Left forelimb (tissue), 1 donor: ENCODE data around the gene RPRD2.

Source experiments
- DNase-seq: peaks from one replicate; pipeline ENCODE4 v3.0.0-alpha.2; 2018; ENCODE audit warnings: low spot score

RPRD2 gene

DNA sequence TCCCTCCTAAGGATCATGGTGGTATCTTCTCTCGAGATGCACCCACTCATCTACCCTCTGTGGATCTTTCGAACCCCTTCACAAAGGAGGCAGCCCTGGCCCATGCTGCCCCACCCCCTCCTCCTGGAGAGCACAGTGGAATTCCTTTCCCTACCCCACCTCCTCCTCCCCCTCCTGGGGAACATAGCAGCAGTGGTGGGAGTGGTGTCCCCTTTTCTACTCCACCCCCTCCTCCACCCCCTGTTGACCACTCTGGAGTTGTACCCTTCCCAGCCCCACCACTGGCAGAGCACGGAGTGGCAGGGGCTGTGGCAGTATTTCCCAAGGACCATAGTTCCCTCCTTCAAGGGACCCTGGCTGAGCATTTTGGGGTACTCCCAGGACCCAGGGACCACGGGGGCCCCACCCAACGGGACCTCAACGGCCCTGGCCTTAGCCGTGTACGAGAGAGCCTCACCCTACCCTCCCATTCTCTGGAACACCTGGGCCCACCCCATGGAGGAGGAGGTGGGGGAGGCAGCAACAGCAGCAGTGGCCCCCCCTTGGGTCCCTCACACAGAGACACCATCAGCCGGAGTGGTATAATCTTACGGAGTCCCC is 108.8 kb downstream of the RPRD2 start:
- no peak for DNase-seq

DNA sequence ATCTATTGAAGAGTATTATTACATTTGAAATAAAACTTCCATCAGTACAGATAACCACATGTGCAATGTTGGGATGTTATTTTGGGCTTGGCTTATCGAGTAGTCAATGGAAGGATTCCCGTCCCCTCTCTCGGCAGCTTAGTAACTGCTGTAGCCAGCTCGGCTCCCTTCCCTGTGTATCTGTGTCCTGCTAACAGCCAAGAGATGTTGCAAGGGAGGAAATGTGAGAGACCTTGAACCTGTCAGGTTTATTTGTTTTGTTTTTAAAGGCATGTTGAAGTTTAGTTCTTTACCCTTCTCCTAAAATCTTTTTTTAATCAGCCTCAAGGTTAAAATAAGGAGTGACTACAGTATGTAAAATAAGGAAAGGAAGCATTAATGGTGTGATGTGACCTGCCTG is 109.7 kb downstream of the RPRD2 start:
- DNase-seq: no peak

DNA sequence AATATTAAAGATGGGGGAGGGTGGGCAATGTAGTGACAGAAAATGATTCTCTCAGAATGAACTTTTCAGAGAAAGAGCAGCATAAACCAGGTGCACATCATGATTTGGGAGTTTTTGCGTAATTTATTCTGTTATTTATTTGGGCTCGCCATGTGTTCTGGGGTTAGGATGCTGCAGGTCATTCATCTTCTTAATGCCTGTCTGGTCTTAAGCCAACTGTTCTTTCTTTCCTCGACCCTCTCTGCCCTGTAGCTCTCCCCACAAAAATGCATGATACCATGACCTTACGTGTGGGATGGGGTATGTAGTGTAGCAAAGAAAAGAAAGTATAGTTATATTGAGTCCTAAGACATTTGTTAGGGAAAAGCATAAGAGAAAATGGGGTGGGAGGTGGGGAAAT is 110.9 kb downstream of the RPRD2 start:
- no peak for DNase-seq

DNA sequence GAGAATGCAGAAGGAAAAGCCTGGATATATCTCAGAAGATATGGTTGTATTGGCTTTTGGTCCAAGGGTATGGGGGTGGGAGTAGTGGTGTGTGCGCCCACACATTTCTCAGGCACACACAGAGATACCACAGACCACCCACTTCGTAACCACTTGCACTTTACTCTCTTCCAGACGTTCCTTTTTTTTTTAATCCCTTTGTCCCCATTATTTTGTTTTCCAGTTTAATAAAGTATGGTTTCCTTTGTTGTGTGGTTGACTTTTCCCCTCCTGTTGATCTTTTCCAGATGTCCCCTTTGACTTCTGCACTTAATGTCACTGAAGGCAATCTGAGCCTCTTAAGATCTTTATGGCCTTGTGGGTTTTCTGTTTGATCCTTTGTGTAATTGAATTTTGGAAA is 112.8 kb downstream of the RPRD2 start:
- no peak for DNase-seq

DNA sequence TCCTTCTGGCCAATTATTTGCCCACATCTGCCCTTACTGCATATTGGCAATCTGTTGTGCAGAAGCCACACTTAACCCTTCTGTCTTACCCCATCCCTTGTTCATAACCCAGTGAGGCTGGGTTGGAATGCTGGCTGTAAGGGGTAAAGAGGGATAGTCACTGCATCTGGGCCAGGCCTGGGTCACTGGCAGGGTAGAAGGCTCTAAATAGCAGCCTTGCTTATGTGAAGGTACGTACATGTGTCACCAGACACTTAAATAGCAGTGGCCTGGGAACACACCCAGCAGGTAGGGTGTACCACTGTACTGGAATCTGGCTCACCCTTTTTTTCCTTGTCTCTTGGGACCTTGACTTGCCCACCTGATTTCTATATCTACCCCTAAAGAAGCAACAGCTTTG is 113.4 kb downstream of the RPRD2 start:
- no peak for DNase-seq

DNA sequence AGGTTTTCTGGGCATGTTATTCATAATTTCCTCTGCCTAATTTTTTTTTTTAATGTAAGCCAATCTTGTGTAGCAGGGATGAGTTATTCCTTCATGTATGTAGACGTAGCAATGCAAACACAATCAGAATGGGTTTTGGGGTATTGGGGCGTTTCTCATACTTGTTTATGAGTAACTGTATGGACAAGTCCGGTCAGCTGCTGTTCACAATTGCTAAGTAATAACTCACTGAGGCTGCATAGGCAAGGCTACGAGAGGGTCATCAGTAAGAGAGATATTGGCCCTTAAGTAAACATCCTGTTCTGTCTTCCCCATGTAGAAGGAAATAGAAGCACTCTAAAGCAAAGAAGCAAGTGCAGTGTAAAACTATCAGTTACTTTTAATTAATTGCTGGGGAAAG is 113.8 kb downstream of the RPRD2 start:
- DNase-seq: no peak

DNA sequence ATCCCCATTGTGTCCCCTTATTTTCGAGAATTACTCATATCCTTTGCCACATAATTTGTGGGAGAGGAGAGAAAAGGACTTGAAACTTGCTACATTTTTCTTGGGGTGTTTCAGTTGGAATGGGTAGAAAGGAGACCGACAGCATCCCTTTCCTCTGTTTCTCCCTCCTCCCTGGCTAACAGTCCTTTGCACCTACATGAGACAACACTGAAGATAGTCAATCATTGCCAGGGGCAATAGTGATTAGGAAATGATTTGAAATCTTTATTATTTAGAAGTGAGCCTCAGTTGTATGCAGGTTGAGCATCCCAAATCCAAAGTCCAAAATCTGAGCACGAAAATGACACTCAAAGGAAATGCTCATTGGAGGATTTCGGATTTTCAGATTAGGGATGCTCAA is 115.4 kb downstream of the RPRD2 start:
- no peak for DNase-seq

DNA sequence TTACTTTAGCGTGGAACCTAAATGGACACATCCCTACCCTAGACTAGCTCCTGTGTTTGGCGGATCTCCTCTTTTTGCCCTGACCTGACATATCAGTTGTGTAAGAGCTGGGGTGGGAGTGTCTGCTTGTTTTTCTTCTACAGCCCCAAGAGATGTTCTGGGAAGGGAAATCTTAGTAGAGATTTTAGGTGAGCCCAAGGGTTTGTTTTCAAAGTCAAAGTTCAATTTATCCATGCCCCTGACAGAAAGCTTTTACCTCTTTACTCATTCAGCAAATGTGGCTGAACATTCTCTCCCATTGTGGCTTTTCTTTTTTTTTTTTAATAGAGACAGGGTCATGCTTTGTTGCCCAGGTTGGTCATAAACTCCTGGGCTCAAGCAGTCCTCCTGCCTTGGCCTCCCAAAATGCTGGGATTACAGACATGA is 116.0 kb downstream of the RPRD2 start:
- DNase-seq: no peak

DNA sequence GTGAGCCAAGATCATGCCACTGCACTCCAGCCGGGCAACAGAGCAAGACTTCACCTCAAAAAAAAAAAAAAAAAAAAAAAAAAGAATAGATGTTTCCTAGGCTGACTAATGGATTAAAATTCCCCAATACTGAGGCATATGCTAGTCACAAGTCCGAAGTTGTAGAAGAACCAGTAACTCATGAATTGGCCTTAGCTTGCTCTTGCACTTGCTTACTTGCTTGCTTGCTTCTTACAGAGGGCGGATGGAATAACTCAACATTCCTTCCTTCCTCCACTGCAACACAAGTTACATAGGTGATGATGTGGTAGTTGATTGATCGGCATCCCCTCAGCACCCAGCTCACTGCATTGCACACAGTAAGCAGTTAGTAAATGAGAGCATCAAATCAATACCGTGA is 120.5 kb downstream of the RPRD2 start:
- no peak for DNase-seq

DNA sequence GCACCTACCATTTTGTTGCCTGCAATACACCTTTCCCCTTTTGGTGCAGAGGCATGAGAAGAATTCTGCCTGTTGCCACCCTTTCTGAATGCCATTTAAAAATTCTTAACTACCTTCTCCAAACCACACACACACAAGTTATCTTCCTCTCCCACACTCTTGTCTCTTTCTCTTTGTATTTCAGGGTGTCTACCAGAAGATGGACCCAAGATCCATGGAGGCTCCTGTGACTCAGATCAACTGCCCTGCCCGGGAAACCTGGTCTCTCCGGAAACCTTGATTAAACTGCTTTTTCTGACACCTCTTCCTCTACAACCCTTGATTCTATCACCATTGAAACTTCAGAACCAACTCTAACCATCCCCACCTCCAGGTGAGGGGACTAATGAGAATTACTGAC is 120.9 kb downstream of the RPRD2 start:
- no peak for DNase-seq

DNA sequence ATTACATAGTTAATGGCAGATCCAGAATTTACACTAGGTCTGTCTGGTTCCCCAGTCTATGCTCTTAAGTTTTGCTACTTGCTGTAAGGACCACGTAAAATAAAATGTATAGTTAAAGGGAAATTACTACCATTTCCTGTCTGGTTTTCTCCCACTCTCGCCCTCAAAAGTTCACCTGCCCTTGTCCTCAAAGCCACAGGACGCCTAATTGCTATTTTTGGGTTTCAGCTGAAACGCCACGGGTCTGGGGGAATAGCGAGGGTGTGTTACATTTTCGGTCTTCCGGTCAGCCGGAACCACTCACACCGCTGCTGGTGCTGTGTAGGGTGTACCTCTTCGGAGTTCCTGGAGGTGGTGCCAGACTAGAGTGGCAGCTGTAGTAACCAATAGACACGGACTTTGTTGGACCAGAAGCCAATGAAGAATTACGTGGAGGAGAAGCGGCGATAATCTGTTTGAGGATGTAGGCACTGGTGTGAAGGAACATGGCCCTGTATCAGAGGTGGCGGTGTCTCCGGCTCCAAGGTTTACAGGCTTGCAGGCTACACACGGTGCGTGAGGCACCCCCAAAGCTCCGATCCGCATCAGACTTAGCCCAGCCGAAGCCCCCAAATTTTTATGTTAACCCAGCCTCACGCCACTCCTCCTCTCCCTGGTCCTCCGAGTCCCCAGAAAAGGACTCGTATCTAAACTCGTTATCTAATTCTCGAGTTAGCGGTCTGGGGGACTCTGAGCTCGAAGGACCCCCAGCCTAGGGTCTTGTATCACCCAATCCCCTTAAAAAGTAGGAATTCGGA is 123.2 kb downstream of the RPRD2 start, which contains the start of gene TARS2:
Gene TARS2, plus strand, starts transcription at position 454 of the 797 bp plus-strand sequence. Its CDS starts 32 bp downstream, at position 486.
- DNase-seq: peak; percentile 93

DNA sequence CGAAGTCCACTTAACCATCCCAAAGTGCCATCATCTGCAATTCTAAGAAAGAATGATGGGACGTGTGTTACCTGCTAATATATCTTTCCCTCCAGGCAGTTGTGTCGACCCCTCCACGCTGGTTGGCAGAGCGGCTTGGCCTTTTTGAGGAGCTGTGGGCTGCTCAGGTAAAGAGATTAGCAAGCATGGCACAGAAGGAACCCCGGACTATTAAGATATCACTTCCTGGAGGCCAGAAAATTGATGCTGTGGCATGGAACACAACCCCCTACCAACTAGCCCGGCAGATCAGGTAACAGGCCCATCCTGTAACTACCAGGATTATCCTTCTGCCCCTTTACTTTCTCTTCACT is 123.8 kb downstream of the RPRD2 start:
- no peak for DNase-seq

DNA sequence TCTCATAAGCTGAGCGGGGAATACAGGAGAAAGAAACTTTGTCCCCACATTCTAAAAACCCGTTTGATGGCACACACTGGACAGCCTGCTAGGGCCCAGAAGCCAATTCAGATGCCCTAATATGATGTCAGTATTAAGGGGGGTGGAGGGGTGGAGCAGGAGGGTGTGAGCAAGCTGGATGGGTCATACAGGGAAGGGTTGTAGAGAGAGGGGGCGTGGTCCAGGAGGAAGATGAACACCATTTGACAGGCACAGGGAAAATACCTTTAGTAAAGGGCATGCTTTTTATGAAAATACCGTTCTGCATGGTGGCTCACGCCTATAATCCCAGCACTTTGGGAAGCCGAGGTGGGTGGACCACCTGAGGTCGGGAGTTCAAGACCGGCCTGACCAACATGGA is 129.2 kb downstream of the RPRD2 start:
- no peak for DNase-seq

DNA sequence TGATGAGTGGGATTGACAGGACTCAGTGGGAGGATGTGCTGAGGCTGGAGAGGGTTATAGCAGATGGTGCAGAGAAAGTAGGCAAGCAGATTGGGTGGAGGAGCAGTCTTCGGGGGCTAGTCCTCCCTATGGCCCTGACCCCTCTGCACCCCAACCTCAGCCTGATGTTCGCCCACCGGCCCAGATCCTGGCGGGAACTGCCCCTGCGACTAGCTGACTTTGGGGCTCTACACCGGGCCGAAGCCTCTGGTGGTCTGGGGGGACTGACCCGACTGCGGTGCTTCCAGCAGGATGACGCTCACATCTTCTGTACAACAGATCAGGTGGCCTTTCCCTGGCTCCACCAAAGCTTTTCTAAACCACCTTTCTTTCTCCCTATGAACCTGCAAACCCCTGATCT is 134.4 kb downstream of the RPRD2 start:
- no peak for DNase-seq

DNA sequence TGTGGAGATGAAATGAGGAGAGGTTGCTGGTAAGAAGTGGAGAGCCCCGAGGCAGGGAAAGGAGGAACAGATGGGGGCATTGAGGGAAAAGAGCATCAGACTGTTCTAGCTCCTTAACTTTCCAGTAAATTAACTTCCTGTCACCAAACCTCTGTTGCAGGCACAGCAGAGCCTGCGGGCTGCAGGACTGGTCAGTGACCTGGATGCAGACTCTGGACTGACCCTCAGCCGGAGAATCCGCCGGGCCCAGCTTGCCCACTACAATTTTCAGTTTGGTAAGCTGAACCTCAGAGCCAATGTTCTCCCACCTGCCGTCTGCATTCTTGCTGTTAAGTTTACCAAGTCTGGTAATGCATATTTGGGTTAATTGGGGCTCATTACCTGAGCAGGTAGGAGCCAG is 141.5 kb downstream of the RPRD2 start:
- DNase-seq: no peak

DNA sequence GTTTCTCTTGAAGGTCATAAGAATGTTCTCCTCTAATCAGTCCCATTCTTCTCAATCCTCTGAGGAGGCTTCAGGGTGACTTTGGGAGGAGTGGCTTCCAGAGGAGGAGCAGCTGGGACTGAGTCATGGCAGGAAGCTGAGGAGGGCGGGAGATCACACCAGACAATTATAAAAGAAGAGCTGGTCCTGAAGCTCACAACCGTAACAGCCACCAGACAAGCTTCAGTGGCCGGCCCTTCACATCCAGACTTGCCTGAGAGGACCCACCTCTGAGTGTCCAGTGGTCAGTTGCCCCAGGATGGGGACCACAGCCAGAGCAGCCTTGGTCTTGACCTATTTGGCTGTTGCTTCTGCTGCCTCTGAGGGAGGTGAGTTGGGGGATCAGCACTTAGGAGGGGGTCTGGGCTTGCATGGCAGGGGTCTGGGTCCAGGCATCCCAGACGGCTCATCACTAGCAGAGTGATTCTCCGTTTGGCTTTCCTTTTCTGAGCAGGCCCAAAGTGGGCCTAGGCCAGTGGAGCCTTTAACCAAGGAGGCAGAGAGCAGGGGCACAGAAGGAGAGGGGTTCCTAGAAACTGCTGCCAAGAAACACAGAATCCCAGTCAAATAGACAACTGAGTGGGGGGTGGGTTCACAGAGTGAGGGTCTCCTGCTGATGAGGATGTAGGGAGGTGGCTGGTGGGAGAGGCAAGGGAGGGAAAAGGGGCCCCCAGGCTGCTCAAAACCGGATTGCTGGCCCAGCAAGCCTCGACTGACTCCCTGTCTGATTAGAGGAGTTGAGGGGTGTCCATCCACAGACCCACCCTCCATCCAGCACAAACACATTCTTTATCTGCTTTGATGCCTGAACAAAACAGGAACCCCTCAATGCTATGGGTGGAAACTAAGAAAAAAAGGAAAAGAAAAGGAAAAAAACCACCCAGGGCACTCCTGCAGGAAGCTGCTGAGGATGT is 144.2 kb downstream of the RPRD2 start, which contains the start of gene ECM1:
Gene ECM1, plus strand, starts transcription at position 198 of the 953 bp plus-strand sequence. Its CDS starts 101 bp downstream, at position 299.
- DNase-seq: no peak

DNA sequence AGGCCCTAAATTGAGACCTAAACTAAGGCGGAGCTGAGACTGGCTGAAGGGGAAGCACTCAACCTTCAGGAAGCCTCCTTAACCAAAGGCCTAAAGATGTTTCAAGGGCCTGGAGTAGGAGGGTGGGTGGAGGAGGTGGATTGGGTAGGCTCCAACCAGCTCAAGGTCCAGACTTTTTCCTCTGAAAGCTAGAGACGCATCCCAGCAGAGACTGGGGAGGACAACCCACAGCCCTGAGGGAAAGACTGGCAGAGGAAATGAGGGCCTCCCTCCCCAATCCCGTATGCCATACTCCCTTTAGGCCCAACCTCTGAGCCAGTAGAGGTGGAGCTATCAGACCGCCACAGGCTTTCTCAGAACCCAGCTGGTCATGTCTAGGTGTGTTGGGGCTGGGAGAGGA is 145.0 kb downstream of the RPRD2 start:
- no peak for DNase-seq

DNA sequence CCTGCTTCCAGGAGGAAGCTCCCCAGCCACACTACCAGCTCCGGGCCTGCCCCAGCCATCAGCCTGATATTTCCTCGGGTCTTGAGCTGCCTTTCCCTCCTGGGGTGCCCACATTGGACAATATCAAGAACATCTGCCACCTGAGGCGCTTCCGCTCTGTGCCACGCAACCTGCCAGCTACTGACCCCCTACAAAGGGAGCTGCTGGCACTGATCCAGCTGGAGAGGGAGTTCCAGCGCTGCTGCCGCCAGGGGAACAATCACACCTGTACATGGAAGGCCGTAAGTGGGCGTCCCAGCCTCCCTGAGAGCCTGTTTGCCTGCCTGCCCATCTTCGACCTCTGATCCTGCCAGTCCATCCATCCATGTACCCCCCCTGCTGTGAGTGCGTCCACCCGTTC is 147.6 kb downstream of the RPRD2 start:
- no peak for DNase-seq

DNA sequence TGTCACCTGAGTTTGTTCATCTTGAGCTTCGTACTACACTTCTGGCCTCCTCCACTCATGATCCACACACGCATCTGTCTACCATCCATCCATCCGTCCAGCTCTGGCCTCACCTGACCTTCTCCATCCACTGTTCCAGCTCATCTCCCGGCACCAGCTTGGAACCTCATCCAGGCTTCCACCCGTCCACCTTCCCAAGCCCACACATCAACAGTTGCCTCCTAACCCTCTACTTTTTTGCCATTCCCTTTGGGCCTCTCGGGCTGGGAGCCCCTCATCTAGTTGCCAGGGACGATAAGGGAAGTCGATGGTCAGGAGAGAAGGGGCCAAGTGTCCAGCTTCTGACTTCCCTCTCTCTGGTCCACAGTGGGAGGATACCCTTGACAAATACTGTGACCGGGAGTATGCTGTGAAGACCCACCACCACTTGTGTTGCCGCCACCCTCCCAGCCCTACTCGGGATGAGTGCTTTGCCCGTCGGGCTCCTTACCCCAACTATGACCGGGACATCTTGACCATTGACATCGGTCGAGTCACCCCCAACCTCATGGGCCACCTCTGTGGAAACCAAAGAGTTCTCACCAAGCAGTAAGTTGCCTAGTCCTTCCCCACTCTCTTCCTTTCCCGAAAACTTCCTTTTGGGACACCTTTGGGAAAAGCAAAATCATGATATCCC is 148.2 kb downstream of the RPRD2 start:
- no peak for DNase-seq

DNA sequence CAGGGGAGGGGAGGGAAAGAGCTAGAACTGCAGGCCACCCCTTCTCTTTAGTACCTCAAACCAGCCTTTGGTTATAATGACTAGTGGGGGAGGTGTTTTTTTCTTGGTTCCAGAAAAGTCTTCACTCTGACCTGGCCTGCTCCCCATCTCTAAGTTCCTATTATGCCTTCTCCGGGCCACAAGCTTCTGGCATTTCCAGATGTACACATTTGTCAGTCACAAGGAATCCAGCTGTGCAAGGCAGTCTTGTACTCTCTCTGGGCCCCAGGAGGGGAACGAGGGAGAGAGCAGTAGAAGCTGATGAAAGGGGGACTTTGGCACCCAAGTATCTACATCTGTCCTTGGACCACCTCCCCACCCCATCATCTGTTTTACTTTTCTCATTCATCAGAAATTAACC is 148.9 kb downstream of the RPRD2 start:
- DNase-seq: no peak

DNA sequence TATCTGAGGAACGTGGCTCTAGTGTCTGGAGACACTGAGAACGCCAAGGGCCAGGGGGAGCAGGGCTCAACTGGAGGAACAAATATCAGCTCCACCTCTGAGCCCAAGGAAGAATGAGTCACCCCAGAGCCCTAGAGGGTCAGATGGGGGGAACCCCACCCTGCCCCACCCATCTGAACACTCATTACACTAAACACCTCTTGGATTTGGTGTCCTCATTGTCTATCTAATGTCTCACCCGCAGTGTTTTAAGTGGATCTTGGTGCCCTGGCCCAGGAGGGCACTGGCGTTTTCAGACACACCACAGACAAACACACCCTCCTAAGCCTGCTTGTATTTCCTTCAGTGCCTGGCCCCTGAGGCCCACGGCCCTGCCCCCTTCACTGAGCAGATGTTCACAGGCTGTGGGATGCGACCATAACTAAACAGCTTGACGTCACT is 149.4 kb downstream of the RPRD2 start:
- DNase-seq: no peak

DNA sequence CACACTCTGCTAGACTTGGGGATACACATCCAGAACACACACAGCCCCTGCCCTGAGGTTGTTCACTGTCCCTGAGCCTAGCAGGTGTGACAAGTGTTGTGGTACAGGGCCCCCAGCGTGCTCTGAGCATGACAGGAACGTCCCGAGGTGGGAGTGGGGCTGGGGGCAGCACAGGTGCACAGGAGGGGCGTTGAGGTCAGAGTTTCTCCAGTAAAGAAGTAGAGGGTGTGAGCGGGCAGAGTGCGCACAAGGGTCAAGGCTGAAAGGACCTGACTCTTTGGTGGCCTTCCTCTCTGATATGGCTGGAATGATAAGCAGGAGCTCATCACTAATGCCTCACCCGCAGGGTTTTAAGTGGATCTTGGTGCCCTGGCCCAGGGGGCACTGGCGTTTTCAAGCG is 150.3 kb downstream of the RPRD2 start:
- DNase-seq: no peak
